ENCODE results near the gene NFIB. TPM values are rescaled to one million over a fixed set of nuclear protein-coding genes. Genes with fewer than 3 reads are reported as not detected.

The NFIB gene
- total RNA-seq, 1 experiment from 2014 or later = 13.6 TPM

DNA sequence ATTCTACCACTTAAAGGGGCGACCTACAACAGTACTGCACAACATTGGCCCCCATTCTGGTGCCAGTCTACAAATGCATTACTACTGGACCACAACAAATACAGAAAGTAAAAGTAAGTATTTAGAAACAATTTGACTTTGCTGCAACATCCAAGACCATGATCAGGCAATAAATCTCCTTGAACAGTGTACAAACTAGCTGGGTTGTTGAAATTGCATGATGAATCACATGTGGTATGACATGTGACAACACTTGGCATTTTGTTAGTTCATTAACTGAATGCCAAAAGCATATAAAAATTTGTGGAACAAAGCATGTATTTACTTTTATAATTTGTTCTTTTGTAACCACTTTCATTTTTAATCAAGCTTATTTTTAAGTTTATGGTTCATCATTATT is 270.5 kb downstream of the NFIB start:
- DNase-seq (ENCODE audit: low spot score) = no peak

GRCh38 chr9:14037331-14037730 is 276.6 kb downstream of the NFIB start:
- DNase-seq (ENCODE audit: low spot score) = no peak

DNA sequence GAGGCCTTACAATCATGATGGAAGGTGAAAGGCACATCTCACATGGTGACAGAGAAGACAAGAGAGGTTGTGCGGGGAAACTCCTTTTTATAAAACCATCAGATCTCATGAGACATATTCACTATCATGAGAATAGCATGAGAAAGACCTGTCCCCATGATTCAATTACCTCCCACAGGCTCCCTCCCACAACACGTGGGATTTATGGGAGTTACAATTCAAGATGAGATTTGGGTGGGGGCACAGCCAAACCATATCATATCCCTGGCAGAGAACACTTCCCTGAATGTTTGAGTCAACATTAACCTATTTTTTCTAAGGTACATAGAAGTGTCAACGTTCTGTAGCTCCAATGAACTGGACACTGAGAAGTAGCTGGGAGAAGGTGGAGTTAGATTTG is 280.9 kb downstream of the NFIB start:
- no peak for DNase-seq (ENCODE audit: low spot score)
